Measurements from ENCODE around the gene EFNA5.
A peak's percentile ranks its signal among the peaks of the same experiment; 100 is the strongest.

The EFNA5 gene

GRCh38 chr5:107542428-107542827 lies 128.3 kb downstream of the EFNA5 start:
- peak; percentile 45 for DNase-seq

- no peak for DNase-seq
Measured at GRCh38 chr5:107541400-107541799, 129.3 kb downstream of the EFNA5 start.

- DNase-seq = no peak
Measured at GRCh38 chr5:107539726-107540330, 130.9 kb downstream of the EFNA5 start.

GRCh38 chr5:107538805-107539445 lies 131.8 kb downstream of the EFNA5 start:
- no peak for DNase-seq

- DNase-seq = no peak
Measured at GRCh38 chr5:107538331-107538730, 132.4 kb downstream of the EFNA5 start.

GRCh38 chr5:107535849-107536248 lies 134.9 kb downstream of the EFNA5 start:
- DNase-seq = no peak

GRCh38 chr5:107533910-107534876 lies 136.5 kb downstream of the EFNA5 start:
- no peak for DNase-seq

GRCh38 chr5:107532916-107533315 lies 137.8 kb downstream of the EFNA5 start:
- DNase-seq = no peak

GRCh38 chr5:107532169-107532878 lies 138.4 kb downstream of the EFNA5 start:
- no peak for DNase-seq

- no peak for DNase-seq
Measured at GRCh38 chr5:107531308-107531707, 139.4 kb downstream of the EFNA5 start.

- no peak for DNase-seq
Measured at GRCh38 chr5:107529618-107530017, 141.1 kb downstream of the EFNA5 start.

GRCh38 chr5:107526270-107526937 lies 144.3 kb downstream of the EFNA5 start:
- no peak for DNase-seq

- DNase-seq = no peak
Measured at GRCh38 chr5:107524111-107524510, 146.6 kb downstream of the EFNA5 start.

GRCh38 chr5:107523029-107523680 lies 147.6 kb downstream of the EFNA5 start:
- DNase-seq = no peak

- DNase-seq = no peak
Measured at GRCh38 chr5:107522456-107522855, 148.3 kb downstream of the EFNA5 start.

GRCh38 chr5:107519900-107520354 lies 150.8 kb downstream of the EFNA5 start:
- DNase-seq = no peak

- DNase-seq = no peak
Measured at GRCh38 chr5:107518616-107519015, 152.1 kb downstream of the EFNA5 start.

- no peak for DNase-seq
Measured at GRCh38 chr5:107518190-107518589, 152.5 kb downstream of the EFNA5 start.

- DNase-seq = no peak
Measured at GRCh38 chr5:107517185-107518033, 153.3 kb downstream of the EFNA5 start.

GRCh38 chr5:107516452-107517184 lies 154.1 kb downstream of the EFNA5 start:
- no peak for DNase-seq
